H9 (cell line): Measurements from ENCODE around the gene COL9A2. TPM values are rescaled to one million over a fixed set of nuclear protein-coding genes. Genes with fewer than 3 reads are reported as not detected.

Experiments
- DNase-seq: peaks from one replicate; pipeline ENCODE4 v3.0.0-alpha.2; 2017
- H2AFZ ChIP-seq: one replicate; pipeline ENCODE4 v1.6.1; 2013; ENCODE audit warnings: mild to moderate bottlenecking, low read length, control low read depth, moderate library complexity
- H2AK5ac ChIP-seq: 2 replicates; pipeline ENCODE4 v1.6.1; 2013; ENCODE audit warnings: low read length, control low read depth, mixed read lengths; ENCODE audit not compliant: insufficient read length
- H2BK120ac ChIP-seq: one replicate; pipeline ENCODE4 v1.6.1; 2013; ENCODE audit warnings: low read depth, mild to moderate bottlenecking, low read length, control low read depth, inconsistent platforms; ENCODE audit not compliant: poor library complexity, severe bottlenecking
- H2BK12ac ChIP-seq: 2 replicates; pipeline ENCODE4 v1.6.1; 2013; ENCODE audit warnings: low read length, control low read depth, mixed read lengths, low read depth; ENCODE audit not compliant: insufficient read length
- H2BK15ac ChIP-seq: 2 replicates; pipeline ENCODE4 v1.6.1; 2013; ENCODE audit warnings: low read depth, low read length, control low read depth
- H2BK20ac ChIP-seq: one replicate; pipeline ENCODE4 v1.6.1; 2013; ENCODE audit warnings: low read depth, mild to moderate bottlenecking, low read length, control low read depth, inconsistent platforms; ENCODE audit not compliant: poor library complexity, severe bottlenecking
- H2BK5ac ChIP-seq: 2 replicates; pipeline ENCODE4 v1.6.1; 2013; ENCODE audit warnings: low read length, control low read depth, mixed read lengths; ENCODE audit not compliant: insufficient read length
- H3K14ac ChIP-seq: 2 replicates; pipeline ENCODE4 v1.6.1; 2013; ENCODE audit warnings: low read length, control low read depth; ENCODE audit not compliant: insufficient read depth
- H3K18ac ChIP-seq: 2 replicates; pipeline ENCODE4 v1.6.1; 2013; ENCODE audit warnings: low read depth, mild to moderate bottlenecking, mixed read lengths, low read length, control low read depth; ENCODE audit not compliant: insufficient read length
- H3K23ac ChIP-seq: 2 replicates; pipeline ENCODE4 v1.6.1; 2013; ENCODE audit warnings: low read length, control low read depth, mixed read lengths, low read depth; ENCODE audit not compliant: insufficient read length
- H3K23me2 ChIP-seq: 2 replicates; pipeline ENCODE4 v1.6.1; 2013; ENCODE audit warnings: low read depth, mild to moderate bottlenecking, mixed read lengths, low read length, control low read depth; ENCODE audit not compliant: insufficient read length, poor library complexity, severe bottlenecking
- H3K27ac ChIP-seq: 2 replicates; pipeline ENCODE4 v1.5.1; 2013; ENCODE audit warnings: low read length, control low read depth, mixed read lengths, low read depth; ENCODE audit not compliant: insufficient read length
- H3K27me3 ChIP-seq: 2 replicates; pipeline ENCODE4 v1.6.1; 2013; ENCODE audit warnings: low read length, control low read depth, inconsistent platforms; ENCODE audit not compliant: insufficient read depth
- H3K4ac ChIP-seq: 2 replicates; pipeline ENCODE4 v1.6.1; 2013; ENCODE audit warnings: low read depth, mild to moderate bottlenecking, control low read depth, inconsistent platforms, low read length, moderate library complexity
- H3K4me1 ChIP-seq: 2 replicates; pipeline ENCODE4 v1.6.1; 2013; ENCODE audit warnings: low read length, control low read depth, inconsistent platforms; ENCODE audit not compliant: insufficient read depth
- H3K4me2 ChIP-seq: 2 replicates; pipeline ENCODE4 v1.6.1; 2013; ENCODE audit warnings: low read length, control low read depth, mixed read lengths; ENCODE audit not compliant: insufficient read length, insufficient read depth
- H3K56ac ChIP-seq: 2 replicates; pipeline ENCODE4 v1.6.1; 2013; ENCODE audit warnings: low read depth, mild to moderate bottlenecking, mixed read lengths, low read length, control low read depth; ENCODE audit not compliant: insufficient read length
- H3K79me1 ChIP-seq: 2 replicates; pipeline ENCODE4 v1.6.1; 2013; ENCODE audit warnings: low read depth, mild to moderate bottlenecking, moderate library complexity, low read length, control low read depth, inconsistent platforms; ENCODE audit not compliant: insufficient read depth, poor library complexity, severe bottlenecking
- H3K79me2 ChIP-seq: 2 replicates; pipeline ENCODE4 v1.6.1; 2013; ENCODE audit warnings: low read length, control low read depth, inconsistent platforms; ENCODE audit not compliant: insufficient read depth
- H3K9ac ChIP-seq: 2 replicates; pipeline ENCODE4 v1.6.1; 2013; ENCODE audit warnings: low read length, control low read depth, mixed read lengths; ENCODE audit not compliant: insufficient read length; ENCODE audit errors: extremely low read depth
- H3K9me3 ChIP-seq: one replicate; pipeline ENCODE4 v1.6.1; 2013; ENCODE audit warnings: low read depth, low read length, inconsistent platforms; ENCODE audit not compliant: control insufficient read depth
- H3T11ph ChIP-seq: one replicate; pipeline ENCODE4 v1.6.1; 2013; ENCODE audit warnings: mild to moderate bottlenecking, low read length, control low read depth, inconsistent platforms
- H4K20me1 ChIP-seq: one replicate; pipeline ENCODE4 v1.6.1; 2013; ENCODE audit not compliant: control insufficient read depth, insufficient read length, insufficient read depth
- H4K5ac ChIP-seq: 2 replicates; pipeline ENCODE4 v1.6.1; 2013; ENCODE audit warnings: low read depth, mild to moderate bottlenecking, mixed read lengths, low read length, control low read depth; ENCODE audit not compliant: insufficient read length
- H4K8ac ChIP-seq: replicated peaks from 2 replicates; pipeline ENCODE4 v1.6.1; 2013; ENCODE audit warnings: low read length, control low read depth, mixed read lengths, low read depth; ENCODE audit not compliant: insufficient read length
- H4K91ac ChIP-seq: 2 replicates; pipeline ENCODE4 v1.6.1; 2013; ENCODE audit warnings: low read depth, mild to moderate bottlenecking, moderate library complexity, mixed read lengths, low read length, control low read depth; ENCODE audit not compliant: insufficient read length
- H3K27ac Mint-ChIP-seq, 3 experiments: 2 replicates in 2 of 3; 3 replicates in 1 of 3; pipeline ENCODE4 v1.8.0; 2020 to 2021; ENCODE audit warnings: mixed read lengths in 3 of 3, mild to moderate bottlenecking in 1 of 3, moderate library complexity in 1 of 3
- H3K27me3 Mint-ChIP-seq: 2 replicates; pipeline ENCODE4 v1.8.0; 2021; ENCODE audit warnings: low read depth, mild to moderate bottlenecking, moderate library complexity, mixed read lengths
- H3K36me3 Mint-ChIP-seq, 3 experiments: 2 replicates in 2 of 3; 3 replicates in 1 of 3; pipeline ENCODE4 v1.8.0; 2020 to 2021; ENCODE audit warnings: low read depth in 3 of 3, mixed read lengths in 3 of 3; ENCODE audit not compliant: insufficient read depth in 1 of 3
- H3K4me1 Mint-ChIP-seq, 2 experiments: 2 replicates each; pipeline ENCODE4 v1.8.0; 2020; ENCODE audit warnings: mixed read lengths in 2 of 2
- H3K4me3 Mint-ChIP-seq, 2 experiments: 2 replicates in 1 of 2; 3 replicates in 1 of 2; pipeline ENCODE4 v1.8.0; 2020 to 2021; ENCODE audit warnings: mild to moderate bottlenecking in 2 of 2, mixed read lengths in 2 of 2, moderate library complexity in 1 of 2
- H3K9me3 Mint-ChIP-seq, 2 experiments: 2 replicates in 1 of 2; 3 replicates in 1 of 2; pipeline ENCODE4 v1.8.0; 2020; ENCODE audit warnings: mild to moderate bottlenecking in 2 of 2, mixed read lengths in 2 of 2, moderate library complexity in 1 of 2
- CTCF ChIP-seq: fragments of 200-600 bp; sonication (generic); conservative IDR thresholded peaks from 3 replicates; pipeline ENCODE4 v1.8.0; 2021; ENCODE audit warnings: antibody characterized with exemption, mild to moderate bottlenecking
- WGBS: extraction: QIAGEN DNeasy Blood & Tissue Kit; methylation state at CpG from one replicate; pipeline ENCODE4 v1.1.7; 2013; ENCODE audit warnings: missing lambda C conversion rate, low lambda C conversion rate, mixed read lengths; ENCODE audit not compliant: insufficient read length; ENCODE audit errors: extremely low coverage; 5-methylcytosine and 5-hydroxymethylcytosine counted together
- total RNA-seq: library from RNA; stranded (reverse); gene quantifications from 2 replicates; pipeline ENCODE4 v1.2.1, GENCODE V29; 2021

COL9A2 gene
- total RNA-seq, 1 experiment from 2014 or later: 4.5 TPM

- peak; percentile 96 for DNase-seq
- Histone ChIP-seq H3K23me2 (peaks cover 6% of the 10 kb centered on the region), H3K14ac (no peak overlapping the region), H3K79me2 (no peaks in the 10 kb centered on the region), H3K18ac (no peak overlapping the region), H2AK5ac (no peak overlapping the region), H3K9me3 (no peaks in the 10 kb centered on the region), H3K27ac (no peak overlapping the region), H2BK12ac (no peak overlapping the region), H4K91ac (no peak overlapping the region), H2BK20ac (no peak overlapping the region), H3K9ac (no peak overlapping the region), H3K23ac (no peak overlapping the region), H4K8ac (no peak overlapping the region), H4K5ac (no peak overlapping the region), H3K79me1 (no peaks in the 10 kb centered on the region), H2BK15ac (no peak overlapping the region), H2AFZ (no peak overlapping the region), H2BK120ac (no peak overlapping the region), H3K27me3 (no peaks in the 10 kb centered on the region; the same call in 1 of the 2 replicates), H3K4me2 (no peak overlapping the region), H3K4ac (no peak overlapping the region), H2BK5ac (no peak overlapping the region), H4K20me1 (no peaks in the 10 kb centered on the region), H3T11ph (no peak overlapping the region), H3K56ac (no peak overlapping the region), H3K4me1 (no peaks in the 10 kb centered on the region)
- no CpG with 5 or more reads among the region's 21 CpGs for WGBS
- Mint-ChIP-seq H3K9me3 (no peaks in the 10 kb centered on the region; a peak in 1 of 5 replicates), H3K4me3 (no peak overlapping the region; a peak in 1 of 5 replicates), H3K4me1 (peaks cover 3 to 6% of the 10 kb centered on the region in 2 experiments; a peak in 3 of 4 replicates), H3K36me3 (no peaks in the 10 kb centered on the region), H3K27me3 (peaks cover 29% of the 10 kb centered on the region), H3K27ac (peak overlapping the region in 2 of 3 experiments; percentile 26 to 65; a peak in 1 of 7 replicates)
- TF ChIP-seq CTCF: peak; percentile 98
Measured at GRCh38 chr1:40338745-40339419, 21.8 kb upstream of the COL9A2 start.
